Measurements from ENCODE around the gene MR1. TPM values are rescaled to one million over a fixed set of nuclear protein-coding genes. Genes with fewer than 3 reads are reported as not detected.

The MR1 gene
- total RNA-seq, 4 donors from 2014 or later = 1.6 to 3.5 (median 3.0) TPM

GRCh38 chr1:181023265-181024057, 10.3 kb upstream of the MR1 start:
- peak overlapping the region; percentile 88 to 98 (median 96) for H3K27ac ChIP-seq
- ATAC-seq = peak; percentile 2 to 12
- intact Hi-C loops (cut with DNase I; ENCODE audit: low total_unique reads) = loop anchor here (2.0 to 10.0 kb wide), 4 partner anchors 55 to 521 kb away; partner anchors contain the start of genes ACBD6, IER5 and XPR1
- H3K4me1 ChIP-seq = peaks cover 13 to 20% of the 10 kb centered on the region in 2 donors
- H3K27me3 ChIP-seq = no peaks in the 10 kb centered on the region
- no peaks in the 10 kb centered on the region for H3K36me3 ChIP-seq
- in situ Hi-C loops (cut with MboI; ENCODE audit: low sequenced_read_pairs in 4 of 4) = loop anchor here in 1 of 4 donors (25.0 kb wide), 1 partner anchor 511 kb away; the partner anchor contains the start of gene ACBD6
- no peak for DNase-seq
- no peaks in the 10 kb centered on the region for H3K9me3 ChIP-seq
- peak overlapping the region; percentile 43 to 94 (median 64) for H3K4me3 ChIP-seq
- TF ChIP-seq, protein P1, sequence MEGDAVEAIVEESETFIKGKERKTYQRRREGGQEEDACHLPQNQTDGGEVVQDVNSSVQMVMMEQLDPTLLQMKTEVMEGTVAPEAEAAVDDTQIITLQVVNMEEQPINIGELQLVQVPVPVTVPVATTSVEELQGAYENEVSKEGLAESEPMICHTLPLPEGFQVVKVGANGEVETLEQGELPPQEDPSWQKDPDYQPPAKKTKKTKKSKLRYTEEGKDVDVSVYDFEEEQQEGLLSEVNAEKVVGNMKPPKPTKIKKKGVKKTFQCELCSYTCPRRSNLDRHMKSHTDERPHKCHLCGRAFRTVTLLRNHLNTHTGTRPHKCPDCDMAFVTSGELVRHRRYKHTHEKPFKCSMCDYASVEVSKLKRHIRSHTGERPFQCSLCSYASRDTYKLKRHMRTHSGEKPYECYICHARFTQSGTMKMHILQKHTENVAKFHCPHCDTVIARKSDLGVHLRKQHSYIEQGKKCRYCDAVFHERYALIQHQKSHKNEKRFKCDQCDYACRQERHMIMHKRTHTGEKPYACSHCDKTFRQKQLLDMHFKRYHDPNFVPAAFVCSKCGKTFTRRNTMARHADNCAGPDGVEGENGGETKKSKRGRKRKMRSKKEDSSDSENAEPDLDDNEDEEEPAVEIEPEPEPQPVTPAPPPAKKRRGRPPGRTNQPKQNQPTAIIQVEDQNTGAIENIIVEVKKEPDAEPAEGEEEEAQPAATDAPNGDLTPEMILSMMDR (IDR thresholded peaks at IDR 0.05 in 4 of 5, conservative IDR thresholded peaks at IDR 0.05 in 1 of 5) = no peak
- no peak for TF ChIP-seq POLR2A (IDR thresholded peaks at IDR 0.05)

- peaks cover 7 to 8% of the 10 kb centered on the region in 2 donors for H3K4me1 ChIP-seq
- H3K9me3 ChIP-seq = no peaks in the 10 kb centered on the region
- ATAC-seq (no peak), DNase-seq (no peak)
- TF ChIP-seq POLR2A (IDR thresholded peaks at IDR 0.05) = no peak
- TF ChIP-seq, protein P1 (IDR thresholded peaks at IDR 0.05 in 4 of 5, conservative IDR thresholded peaks at IDR 0.05 in 1 of 5) = no peak
- H3K36me3 ChIP-seq = no peaks in the 10 kb centered on the region
- in situ Hi-C loops (cut with MboI; ENCODE audit: low sequenced_read_pairs in 4 of 4) = no loop called here
- no peak overlapping the region for H3K4me3 ChIP-seq
- H3K27me3 ChIP-seq = no peaks in the 10 kb centered on the region
- intact Hi-C loops (cut with DNase I; ENCODE audit: low total_unique reads) = loop anchor here (10.0 kb wide), 1 partner anchor 393 kb away; the partner anchor contains the start of gene XPR1
- H3K27ac ChIP-seq = no peak overlapping the region
Observed at GRCh38 chr1:181028196-181028595, 5.6 kb upstream of the MR1 start.

- intact Hi-C loops (cut with DNase I; ENCODE audit: low total_unique reads) = loop anchor here (10.0 kb wide), 1 partner anchor 394 kb away; the partner anchor contains the start of gene XPR1
Observed at GRCh38 chr1:181028615-181029014, 5.2 kb upstream of the MR1 start.

DNA sequence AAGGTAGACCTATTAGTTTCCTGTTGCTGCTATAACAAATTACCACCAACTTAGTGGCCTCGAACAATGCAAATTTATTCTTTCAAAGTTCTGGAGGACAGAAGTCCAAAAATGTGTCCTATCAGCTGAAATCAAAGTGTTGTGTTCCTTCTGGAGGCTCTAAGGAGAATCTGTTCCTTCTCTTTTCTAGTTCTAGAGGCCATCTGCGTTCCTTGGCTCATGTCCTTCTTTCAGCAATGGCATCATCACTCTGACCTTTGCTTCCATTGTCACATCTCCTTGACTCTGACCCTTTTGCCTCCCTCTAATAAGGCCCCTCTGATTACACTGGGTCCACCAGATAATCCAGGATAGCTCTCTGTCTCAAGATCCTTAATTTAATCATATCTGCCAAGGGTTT, 1.2 kb upstream of the MR1 start:
- H3K27ac ChIP-seq = peak overlapping the region; percentile 84 to 91 (median 90)
- in situ Hi-C loops (cut with MboI; ENCODE audit: low sequenced_read_pairs in 4 of 4) (loop anchor here in 2 of 4 donors (10.0 kb wide), 2 partner anchors 52 to 112 kb away; partner anchors contain the start of gene IER5 (in 1 of the 2)), intact Hi-C loops (cut with DNase I; ENCODE audit: low total_unique reads) (no loop called here)
- TF ChIP-seq, protein P1 (IDR thresholded peaks at IDR 0.05 in 4 of 5, conservative IDR thresholded peaks at IDR 0.05 in 1 of 5) = no peak
- no peak for TF ChIP-seq POLR2A (IDR thresholded peaks at IDR 0.05)
- ATAC-seq = no peak
- H3K4me3 ChIP-seq = no peak overlapping the region
- peaks cover 13 to 17% of the 10 kb centered on the region in 2 donors for H3K4me1 ChIP-seq
- H3K36me3 ChIP-seq = no peaks in the 10 kb centered on the region
- H3K27me3 ChIP-seq = no peaks in the 10 kb centered on the region
- no peaks in the 10 kb centered on the region for H3K9me3 ChIP-seq
- no peak for DNase-seq

More at GRCh38 chr1:181028615-181029014, 5.2 kb upstream of the MR1 start:
- Histone ChIP-seq H3K4me3 (no peak overlapping the region), H3K9me3 (no peaks in the 10 kb centered on the region), H3K27ac (no peak overlapping the region), H3K36me3 (no peaks in the 10 kb centered on the region), H3K27me3 (no peaks in the 10 kb centered on the region), H3K4me1 (peaks cover 8 to 11% of the 10 kb centered on the region in 2 donors)
- TF ChIP-seq, protein P1 (IDR thresholded peaks at IDR 0.05 in 4 of 5, conservative IDR thresholded peaks at IDR 0.05 in 1 of 5) = no peak
- no peak for ATAC-seq
- no peak for DNase-seq
- in situ Hi-C loops (cut with MboI; ENCODE audit: low sequenced_read_pairs in 4 of 4) = no loop called here

All from gastrocnemius medialis (tissue), 4 donors.